ENCODE results near the gene VEZT. TPM values are rescaled to one million over a fixed set of nuclear protein-coding genes. Genes with fewer than 3 reads are reported as not detected.
"Not testable (repeated sequence)": the region's sequence is repeated elsewhere in the genome, so short reads cannot be mapped to it uniquely, and the experiment has no call there.

VEZT gene
- total RNA-seq, 1 donor from 2014 or later = 57.4 TPM

GRCh38 chr12:95298916-95299315 is 81.3 kb downstream of the VEZT start:
- no peak for TF ChIP-seq CTCF (IDR thresholded peaks at IDR 0.05; ENCODE audit: insufficient read depth, low read length, severe bottlenecking)
- Histone ChIP-seq H3K27me3 (ENCODE audit: control insufficient read depth, insufficient read depth, low read length) (no peaks in the 10 kb centered on the region), H3K4me3 (ENCODE audit: low read depth, low read length) (no peak overlapping the region), H3K36me3 (ENCODE audit: control insufficient read depth, insufficient read depth, low read length) (peaks cover 8% of the 10 kb centered on the region)
- DNase-seq (ENCODE audit: low read depth) (no peak), FAIRE-seq (no peak)

- Histone ChIP-seq H3K27me3 (ENCODE audit: control insufficient read depth, insufficient read depth, low read length) (no peaks in the 10 kb centered on the region), H3K4me3 (ENCODE audit: low read depth, low read length) (no peak overlapping the region), H3K36me3 (ENCODE audit: control insufficient read depth, insufficient read depth, low read length) (peaks cover 3% of the 10 kb centered on the region)
- DNase-seq (ENCODE audit: low read depth) (no peak), FAIRE-seq (no peak)
- no peak for TF ChIP-seq CTCF (IDR thresholded peaks at IDR 0.05; ENCODE audit: insufficient read depth, low read length, severe bottlenecking)
These were observed 82.7 kb downstream of the VEZT start for GRCh38 chr12:95300286-95300685.

- peak; percentile 44 for DNase-seq (ENCODE audit: low read depth)
- Histone ChIP-seq H3K4me3 (ENCODE audit: low read depth, low read length) (no peak overlapping the region), H3K27me3 (ENCODE audit: control insufficient read depth, insufficient read depth, low read length) (no peaks in the 10 kb centered on the region), H3K36me3 (ENCODE audit: control insufficient read depth, insufficient read depth, low read length) (peaks cover 3% of the 10 kb centered on the region)
- no peak for TF ChIP-seq CTCF (IDR thresholded peaks at IDR 0.05; ENCODE audit: insufficient read depth, low read length, severe bottlenecking)
- FAIRE-seq = no peak
These were observed 85.9 kb downstream of the VEZT start for GRCh38 chr12:95303476-95303875.

- peaks cover 4% of the 10 kb centered on the region for H3K36me3 ChIP-seq (ENCODE audit: control insufficient read depth, insufficient read depth, low read length)
- TF ChIP-seq CTCF (IDR thresholded peaks at IDR 0.05; ENCODE audit: insufficient read depth, low read length, severe bottlenecking) = no peak
- FAIRE-seq = no peak
- peak; percentile 36 for DNase-seq (ENCODE audit: low read depth)
- no peak overlapping the region for H3K4me3 ChIP-seq (ENCODE audit: low read depth, low read length)
- H3K27me3 ChIP-seq (ENCODE audit: control insufficient read depth, insufficient read depth, low read length) = no peaks in the 10 kb centered on the region
These were observed 87.1 kb downstream of the VEZT start for GRCh38 chr12:95304673-95305198.

GRCh38 chr12:95312656-95313055 is 95.0 kb downstream of the VEZT start:
- TF ChIP-seq CTCF (IDR thresholded peaks at IDR 0.05; ENCODE audit: insufficient read depth, low read length, severe bottlenecking) = no peak
- Histone ChIP-seq H3K27me3 (ENCODE audit: control insufficient read depth, insufficient read depth, low read length) (no peaks in the 10 kb centered on the region), H3K4me3 (ENCODE audit: low read depth, low read length) (no peak overlapping the region), H3K36me3 (ENCODE audit: control insufficient read depth, insufficient read depth, low read length) (peaks cover 3% of the 10 kb centered on the region)
- DNase-seq (ENCODE audit: low read depth) = no peak
- no peak for FAIRE-seq

GRCh38 chr12:95314756-95315155 is 97.1 kb downstream of the VEZT start:
- FAIRE-seq; H3K36me3 ChIP-seq (ENCODE audit: control insufficient read depth, insufficient read depth, low read length); H3K27me3 ChIP-seq (ENCODE audit: control insufficient read depth, insufficient read depth, low read length); DNase-seq (ENCODE audit: low read depth); H3K4me3 ChIP-seq (ENCODE audit: low read depth, low read length): not testable (repeated sequence)
